Inflammatory macrophage treated with lipopolysaccharide for 4 hours (primary cell): ENCODE data around the gene DGLUCY.
A peak's percentile ranks its signal among the peaks of the same experiment; 100 is the strongest.
"Not testable (repeated sequence)": the region's sequence is repeated elsewhere in the genome, so short reads cannot be mapped to it uniquely, and the experiment has no call there.

ENCODE experiments used
- DNase-seq: peaks from one replicate; pipeline ENCODE4 v3.0.0-alpha.2; 2020

Gene DGLUCY

GRCh38 chr14:91108941-91109611, 4.8 kb upstream of the DGLUCY start:
- peak; percentile 56 for DNase-seq

- DNase-seq: no peak
These were observed 2.4 kb upstream of the DGLUCY start for GRCh38 chr14:91111443-91111842.

- DNase-seq: no peak
These were observed 1.7 kb upstream of the DGLUCY start for GRCh38 chr14:91112194-91112593.

- DNase-seq: peak; percentile 92
These were observed 499 bp downstream of the DGLUCY start for GRCh38 chr14:91114079-91115065.

- DNase-seq: peak; percentile 71
These were observed 2.3 kb downstream of the DGLUCY start for GRCh38 chr14:91115986-91116770.

GRCh38 chr14:91116913-91117588, 3.2 kb downstream of the DGLUCY start:
- DNase-seq: no peak

- DNase-seq: no peak
These were observed 4.1 kb downstream of the DGLUCY start for GRCh38 chr14:91117960-91118359.

- no peak for DNase-seq
These were observed 4.7 kb downstream of the DGLUCY start for GRCh38 chr14:91118511-91119068.

GRCh38 chr14:91119556-91120311, 5.9 kb downstream of the DGLUCY start:
- peak; percentile 40 for DNase-seq

GRCh38 chr14:91123201-91123600, 9.3 kb downstream of the DGLUCY start:
- DNase-seq: no peak

GRCh38 chr14:91124406-91125270, 10.8 kb downstream of the DGLUCY start:
- DNase-seq: not testable (repeated sequence)

GRCh38 chr14:91125271-91125660, 11.4 kb downstream of the DGLUCY start:
- DNase-seq: no peak

GRCh38 chr14:91125801-91126200, 11.9 kb downstream of the DGLUCY start:
- DNase-seq: no peak

GRCh38 chr14:91126761-91127160, 12.9 kb downstream of the DGLUCY start:
- no peak for DNase-seq

- no peak for DNase-seq
These were observed 13.5 kb downstream of the DGLUCY start for GRCh38 chr14:91127401-91127801.

- no peak for DNase-seq
These were observed 14.1 kb downstream of the DGLUCY start for GRCh38 chr14:91127924-91128323.

- DNase-seq: no peak
These were observed 14.8 kb downstream of the DGLUCY start for GRCh38 chr14:91128699-91129098.

- DNase-seq: no peak
These were observed 15.4 kb downstream of the DGLUCY start for GRCh38 chr14:91129261-91129660.

GRCh38 chr14:91135039-91135438, 21.2 kb downstream of the DGLUCY start:
- DNase-seq: no peak
